ENCODE data around the gene ARMS2. TPM values are rescaled to one million over a fixed set of nuclear protein-coding genes. Genes with fewer than 3 reads are reported as not detected.

ARMS2 gene
- total RNA-seq, 1 experiment from 2014 or later: not detected

- ChIA-PET CTCF (no interaction called here), POLR2A (ENCODE audit: unreplicated experiment) (interaction anchor here (1.0 kb wide), 1 partner anchor 198 kb away, joined by 7 read pairs; no protein-coding TSS in a partner anchor)
- DNase-seq: no peak
- no peaks in the 10 kb centered on the region for H3K9me3 ChIP-seq (ENCODE audit: insufficient read depth, low read depth)
- H2AFZ ChIP-seq: no peak overlapping the region
- no peaks in the 10 kb centered on the region for H3K79me2 ChIP-seq (ENCODE audit: low read depth)
- no peaks in the 10 kb centered on the region for H3K9me2 ChIP-seq (ENCODE audit: insufficient read depth)
- peaks cover 10% of the 10 kb centered on the region for H3K4me1 ChIP-seq (replicated peaks; ENCODE audit: insufficient read depth)
- no peaks in the 10 kb centered on the region for H3F3A ChIP-seq (ENCODE audit: insufficient read depth, low read depth)
- TF ChIP-seq EZH2 (IDR thresholded peaks at IDR 0.05; ENCODE audit: low read depth) (no peak), CTCF (conservative IDR thresholded peaks at IDR 0.05) (no peak)
- H3K27me3 ChIP-seq (ENCODE audit: insufficient read depth, low read depth): no peaks in the 10 kb centered on the region
- H3K4me2 ChIP-seq: no peak overlapping the region
- intact Hi-C loops (cut with micrococcal nuclease; ENCODE audit: unreplicated experiment): no loop called here
- no peaks in the 10 kb centered on the region for H4K20me1 ChIP-seq (ENCODE audit: insufficient read depth)
- H3K36me3 ChIP-seq (ENCODE audit: low read depth): no peaks in the 10 kb centered on the region
- BruUV-seq (replicated peaks): no TSS peak
- H3K27ac ChIP-seq: no peak overlapping the region
- no peak overlapping the region for H3K4me3 ChIP-seq
Measured at GRCh38 chr10:122499012-122499411, 44.6 kb downstream of the ARMS2 start.

GRCh38 chr10:122499491-122499941 lies 45.1 kb downstream of the ARMS2 start:
- Histone ChIP-seq H3K4me1 (replicated peaks; ENCODE audit: insufficient read depth) (peaks cover 10% of the 10 kb centered on the region), H3K27ac (no peak overlapping the region), H3K4me3 (no peak overlapping the region), H2AFZ (no peak overlapping the region), H3K79me2 (ENCODE audit: low read depth) (no peaks in the 10 kb centered on the region), H3F3A (ENCODE audit: insufficient read depth, low read depth) (no peaks in the 10 kb centered on the region), H3K4me2 (no peak overlapping the region), H3K9me3 (ENCODE audit: insufficient read depth, low read depth) (no peaks in the 10 kb centered on the region), H3K36me3 (ENCODE audit: low read depth) (no peaks in the 10 kb centered on the region), H3K9me2 (ENCODE audit: insufficient read depth) (no peaks in the 10 kb centered on the region), H3K27me3 (ENCODE audit: insufficient read depth, low read depth) (no peaks in the 10 kb centered on the region), H4K20me1 (ENCODE audit: insufficient read depth) (no peaks in the 10 kb centered on the region)
- no peak for DNase-seq
- no peak for TF ChIP-seq CTCF (conservative IDR thresholded peaks at IDR 0.05)
- TF ChIP-seq EZH2 (IDR thresholded peaks at IDR 0.05; ENCODE audit: low read depth): no peak
- ChIA-PET POLR2A (ENCODE audit: unreplicated experiment) (no interaction called here), CTCF (no interaction called here)
- BruUV-seq (replicated peaks): no TSS peak
- intact Hi-C loops (cut with micrococcal nuclease; ENCODE audit: unreplicated experiment): no loop called here

- H3K36me3 ChIP-seq (ENCODE audit: low read depth): no peaks in the 10 kb centered on the region
- H4K20me1 ChIP-seq (ENCODE audit: insufficient read depth): no peaks in the 10 kb centered on the region
- no peak overlapping the region for H3K4me2 ChIP-seq
- BruUV-seq (replicated peaks): no TSS peak
- no peak overlapping the region for H3K27ac ChIP-seq
- no peaks in the 10 kb centered on the region for H3K9me2 ChIP-seq (ENCODE audit: insufficient read depth)
- H3K4me1 ChIP-seq (replicated peaks; ENCODE audit: insufficient read depth): peaks cover 8% of the 10 kb centered on the region
- ChIA-PET CTCF (no interaction called here), POLR2A (ENCODE audit: unreplicated experiment) (no interaction called here)
- no peaks in the 10 kb centered on the region for H3K9me3 ChIP-seq (ENCODE audit: insufficient read depth, low read depth)
- intact Hi-C loops (cut with micrococcal nuclease; ENCODE audit: unreplicated experiment): no loop called here
- TF ChIP-seq EZH2 (IDR thresholded peaks at IDR 0.05; ENCODE audit: low read depth): no peak
- TF ChIP-seq CTCF (conservative IDR thresholded peaks at IDR 0.05): no peak
- no peak for DNase-seq
- no peak overlapping the region for H3K4me3 ChIP-seq
- H3K79me2 ChIP-seq (ENCODE audit: low read depth): no peaks in the 10 kb centered on the region
- H3K27me3 ChIP-seq (ENCODE audit: insufficient read depth, low read depth): no peaks in the 10 kb centered on the region
- H2AFZ ChIP-seq: no peak overlapping the region
- H3F3A ChIP-seq (ENCODE audit: insufficient read depth, low read depth): no peaks in the 10 kb centered on the region
Measured at GRCh38 chr10:122500194-122500593, 45.7 kb downstream of the ARMS2 start.
